ENCODE measurements around the gene SLC8A3. TPM values are rescaled to one million over a fixed set of nuclear protein-coding genes. Genes with fewer than 3 reads are reported as not detected.

SLC8A3 gene
- total RNA-seq, 2 donors from 2014 or later = 0.40 TPM

DNA sequence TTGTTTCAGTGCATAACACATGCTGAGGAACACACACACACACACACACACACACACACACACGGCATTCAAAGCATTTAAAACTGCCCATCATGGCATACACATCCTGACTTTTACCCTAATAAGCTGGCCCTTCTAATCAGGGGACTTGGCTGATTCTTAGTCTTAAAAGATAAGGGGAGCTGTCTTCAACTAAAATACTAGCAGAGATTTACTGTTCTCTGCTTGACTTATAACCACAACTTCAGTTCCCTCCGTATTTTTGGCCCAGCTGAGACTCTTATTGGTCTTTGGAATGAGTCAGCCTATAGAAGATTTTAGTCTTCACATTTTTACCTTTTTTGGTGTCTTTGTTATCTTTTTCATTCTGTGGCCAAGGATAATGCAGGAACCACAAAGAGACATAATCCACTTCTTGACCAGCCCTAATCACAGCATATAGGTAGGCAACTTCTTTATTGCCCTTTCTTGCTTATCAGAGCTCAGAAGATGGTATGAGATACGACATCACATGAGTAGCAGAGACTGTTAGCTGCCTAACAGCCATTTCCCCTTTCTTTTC, 25.1 kb upstream of the SLC8A3 start:
- Histone ChIP-seq H3K27ac (no peak overlapping the region), H3K9ac (ENCODE audit: low read depth in 2 of 2, low read length in 2 of 2) (no peak overlapping the region), H3K4me1 (no peaks in the 10 kb centered on the region), H3K36me3 (no peaks in the 10 kb centered on the region), H3K27me3 (no peaks in the 10 kb centered on the region), H3K9me3 (no peaks in the 10 kb centered on the region), H3K4me3 (no peak overlapping the region)
- TF ChIP-seq, protein P1, sequence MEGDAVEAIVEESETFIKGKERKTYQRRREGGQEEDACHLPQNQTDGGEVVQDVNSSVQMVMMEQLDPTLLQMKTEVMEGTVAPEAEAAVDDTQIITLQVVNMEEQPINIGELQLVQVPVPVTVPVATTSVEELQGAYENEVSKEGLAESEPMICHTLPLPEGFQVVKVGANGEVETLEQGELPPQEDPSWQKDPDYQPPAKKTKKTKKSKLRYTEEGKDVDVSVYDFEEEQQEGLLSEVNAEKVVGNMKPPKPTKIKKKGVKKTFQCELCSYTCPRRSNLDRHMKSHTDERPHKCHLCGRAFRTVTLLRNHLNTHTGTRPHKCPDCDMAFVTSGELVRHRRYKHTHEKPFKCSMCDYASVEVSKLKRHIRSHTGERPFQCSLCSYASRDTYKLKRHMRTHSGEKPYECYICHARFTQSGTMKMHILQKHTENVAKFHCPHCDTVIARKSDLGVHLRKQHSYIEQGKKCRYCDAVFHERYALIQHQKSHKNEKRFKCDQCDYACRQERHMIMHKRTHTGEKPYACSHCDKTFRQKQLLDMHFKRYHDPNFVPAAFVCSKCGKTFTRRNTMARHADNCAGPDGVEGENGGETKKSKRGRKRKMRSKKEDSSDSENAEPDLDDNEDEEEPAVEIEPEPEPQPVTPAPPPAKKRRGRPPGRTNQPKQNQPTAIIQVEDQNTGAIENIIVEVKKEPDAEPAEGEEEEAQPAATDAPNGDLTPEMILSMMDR (IDR thresholded peaks at IDR 0.05) = no peak
- no peak for DNase-seq
- intact Hi-C loops (cut with DNase I) = no loop called here

DNA sequence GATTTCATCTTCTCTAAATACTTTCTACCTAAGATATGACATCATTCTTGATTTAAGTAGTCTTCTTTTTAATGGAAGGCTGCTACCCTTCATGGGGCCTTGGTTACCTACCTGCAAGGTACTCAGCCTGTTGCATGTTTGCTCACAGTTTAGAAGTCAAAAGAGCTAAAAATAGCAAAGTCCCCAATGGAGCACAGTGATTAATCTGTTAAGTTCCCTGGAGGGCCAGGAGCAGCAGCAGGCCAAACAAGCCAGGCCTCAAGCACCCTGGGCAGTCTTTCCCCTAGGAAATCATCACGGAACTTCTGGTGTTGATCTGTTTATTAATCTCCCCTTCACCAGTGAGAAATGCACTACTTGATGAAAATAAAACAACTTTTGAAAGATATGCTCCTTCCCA, 24.0 kb upstream of the SLC8A3 start:
- Histone ChIP-seq H3K27ac (no peak overlapping the region), H3K4me1 (no peaks in the 10 kb centered on the region), H3K4me3 (no peak overlapping the region), H3K9me3 (no peaks in the 10 kb centered on the region), H3K9ac (ENCODE audit: low read depth in 2 of 2, low read length in 2 of 2) (no peak overlapping the region), H3K36me3 (no peaks in the 10 kb centered on the region), H3K27me3 (no peaks in the 10 kb centered on the region)
- intact Hi-C loops (cut with DNase I) = no loop called here
- DNase-seq = no peak
- TF ChIP-seq, protein P1 (IDR thresholded peaks at IDR 0.05) = no peak

DNA sequence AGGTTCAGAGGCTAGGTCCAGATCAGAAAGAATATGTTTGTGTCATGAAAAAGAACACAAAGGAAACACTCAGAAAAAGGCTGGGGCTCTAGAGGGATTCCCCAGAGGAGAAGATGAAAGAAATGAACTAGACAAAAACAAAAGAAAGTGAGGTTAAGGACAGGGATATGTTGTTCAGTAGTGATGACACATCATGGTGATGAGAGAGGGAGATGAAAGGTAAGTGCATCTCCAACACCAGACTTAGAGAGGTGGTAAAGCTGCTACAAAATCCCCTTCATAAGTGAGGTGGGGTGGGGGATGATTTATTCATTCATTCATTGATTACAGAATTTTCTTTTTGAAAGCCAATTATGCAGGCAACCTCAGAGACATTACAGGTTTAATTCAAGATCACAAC, 19.6 kb upstream of the SLC8A3 start:
- DNase-seq = no peak
- no peaks in the 10 kb centered on the region for H3K9me3 ChIP-seq
- H3K9ac ChIP-seq (ENCODE audit: low read depth in 2 of 2, low read length in 2 of 2) = no peak overlapping the region
- TF ChIP-seq, protein P1 (IDR thresholded peaks at IDR 0.05) = no peak
- no peaks in the 10 kb centered on the region for H3K36me3 ChIP-seq
- no peak overlapping the region for H3K27ac ChIP-seq
- no peak overlapping the region for H3K4me3 ChIP-seq
- intact Hi-C loops (cut with DNase I) = no loop called here
- H3K27me3 ChIP-seq = no peaks in the 10 kb centered on the region
- H3K4me1 ChIP-seq = no peaks in the 10 kb centered on the region

DNA sequence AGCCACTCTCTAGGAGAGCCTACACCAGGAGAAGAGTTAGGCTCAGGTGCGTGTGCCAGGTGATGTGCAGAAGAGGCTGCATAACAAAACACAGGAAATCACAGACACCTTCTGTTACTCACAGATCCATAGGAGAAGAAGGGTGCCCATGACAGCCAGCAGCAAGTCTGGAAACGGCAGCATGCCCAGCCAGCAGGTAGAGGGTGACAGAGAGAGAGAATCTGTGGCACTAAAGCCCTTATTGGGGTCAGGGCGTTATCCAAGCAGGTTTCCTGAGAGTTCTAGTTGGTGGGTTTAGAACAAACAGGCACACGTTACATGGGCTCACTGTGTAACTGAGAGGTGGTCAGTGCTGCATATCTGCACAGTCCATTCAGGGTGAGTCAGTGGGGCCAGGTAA, 14.9 kb upstream of the SLC8A3 start:
- no peak overlapping the region for H3K9ac ChIP-seq (ENCODE audit: low read depth in 2 of 2, low read length in 2 of 2)
- H3K27me3 ChIP-seq = no peaks in the 10 kb centered on the region
- no peaks in the 10 kb centered on the region for H3K9me3 ChIP-seq
- intact Hi-C loops (cut with DNase I) = no loop called here
- H3K4me3 ChIP-seq = no peak overlapping the region
- TF ChIP-seq, protein P1 (IDR thresholded peaks at IDR 0.05) = no peak
- H3K36me3 ChIP-seq = no peaks in the 10 kb centered on the region
- H3K4me1 ChIP-seq = no peaks in the 10 kb centered on the region
- DNase-seq = no peak
- no peak overlapping the region for H3K27ac ChIP-seq

DNA sequence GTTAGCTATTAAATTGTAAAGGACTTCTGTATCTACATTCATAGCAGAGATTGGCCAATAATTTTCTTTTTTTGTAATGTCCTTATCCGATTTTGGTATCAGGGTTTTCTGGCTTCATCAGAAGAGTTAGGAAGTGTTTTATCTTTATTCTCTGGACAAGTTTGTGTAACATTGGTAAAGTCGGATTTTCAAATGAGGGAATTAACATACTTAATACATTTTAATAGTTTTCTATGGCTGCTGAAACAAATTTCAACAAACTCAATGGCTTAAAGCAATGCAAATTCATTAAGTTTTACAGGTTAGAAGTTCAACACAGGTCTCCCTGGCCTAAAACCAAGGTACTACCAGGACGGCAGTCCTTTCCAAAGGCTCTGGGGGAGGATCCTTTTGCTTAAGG, 13.2 kb upstream of the SLC8A3 start:
- intact Hi-C loops (cut with DNase I) = no loop called here
- TF ChIP-seq, protein P1 (IDR thresholded peaks at IDR 0.05) = no peak

More for the DNA sequence above, 13.2 kb upstream of the SLC8A3 start:
- no peak overlapping the region for H3K9ac ChIP-seq (ENCODE audit: low read depth in 2 of 2, low read length in 2 of 2)
- no peak overlapping the region for H3K4me3 ChIP-seq
- no peak overlapping the region for H3K27ac ChIP-seq
- H3K4me1 ChIP-seq = no peaks in the 10 kb centered on the region
- H3K27me3 ChIP-seq = no peaks in the 10 kb centered on the region
- H3K36me3 ChIP-seq = no peaks in the 10 kb centered on the region
- no peaks in the 10 kb centered on the region for H3K9me3 ChIP-seq
- DNase-seq = no peak
